ENCODE measurements around the gene UBE2G1. TPM values are rescaled to one million over a fixed set of nuclear protein-coding genes. Genes with fewer than 3 reads are reported as not detected.

The UBE2G1 gene
- polyA plus RNA-seq, 1 experiment, result 23.1 TPM

DNA sequence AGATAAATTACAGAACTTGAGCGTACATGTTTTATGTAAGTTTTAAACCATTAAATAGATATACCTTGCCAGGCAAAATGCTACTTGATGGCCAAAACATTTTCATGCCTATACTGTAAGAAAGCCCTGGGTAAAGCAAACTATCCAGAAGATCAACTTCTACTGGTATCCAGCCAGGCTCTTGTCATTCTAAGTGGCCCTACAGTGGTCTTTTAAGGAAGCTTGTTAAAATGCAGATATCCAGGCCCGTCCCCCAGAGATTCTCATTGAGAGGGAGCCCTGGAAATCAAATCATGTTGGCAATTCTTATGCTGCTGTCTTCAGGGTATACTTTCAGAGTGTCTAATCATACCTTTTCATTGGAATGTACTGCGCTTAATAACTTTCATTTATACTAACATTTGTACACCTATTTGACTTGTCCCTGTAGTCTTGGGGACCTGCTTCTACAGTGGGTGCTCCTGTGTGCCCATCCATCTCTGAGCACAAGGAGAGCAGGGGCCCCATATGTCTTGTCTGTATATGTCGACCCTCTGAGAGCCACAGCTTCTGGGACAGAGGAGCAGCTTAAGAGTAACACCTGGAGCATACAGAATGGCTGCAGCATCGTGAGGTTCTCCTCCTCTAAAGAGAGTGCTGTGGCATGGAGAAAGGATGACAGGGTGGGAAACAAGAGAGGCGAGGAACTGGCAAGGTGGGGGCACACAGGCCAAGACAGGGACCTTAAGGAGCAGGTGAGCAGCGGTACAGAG, 59.1 kb downstream of the UBE2G1 start:
- TF ChIP-seq, protein P1, sequence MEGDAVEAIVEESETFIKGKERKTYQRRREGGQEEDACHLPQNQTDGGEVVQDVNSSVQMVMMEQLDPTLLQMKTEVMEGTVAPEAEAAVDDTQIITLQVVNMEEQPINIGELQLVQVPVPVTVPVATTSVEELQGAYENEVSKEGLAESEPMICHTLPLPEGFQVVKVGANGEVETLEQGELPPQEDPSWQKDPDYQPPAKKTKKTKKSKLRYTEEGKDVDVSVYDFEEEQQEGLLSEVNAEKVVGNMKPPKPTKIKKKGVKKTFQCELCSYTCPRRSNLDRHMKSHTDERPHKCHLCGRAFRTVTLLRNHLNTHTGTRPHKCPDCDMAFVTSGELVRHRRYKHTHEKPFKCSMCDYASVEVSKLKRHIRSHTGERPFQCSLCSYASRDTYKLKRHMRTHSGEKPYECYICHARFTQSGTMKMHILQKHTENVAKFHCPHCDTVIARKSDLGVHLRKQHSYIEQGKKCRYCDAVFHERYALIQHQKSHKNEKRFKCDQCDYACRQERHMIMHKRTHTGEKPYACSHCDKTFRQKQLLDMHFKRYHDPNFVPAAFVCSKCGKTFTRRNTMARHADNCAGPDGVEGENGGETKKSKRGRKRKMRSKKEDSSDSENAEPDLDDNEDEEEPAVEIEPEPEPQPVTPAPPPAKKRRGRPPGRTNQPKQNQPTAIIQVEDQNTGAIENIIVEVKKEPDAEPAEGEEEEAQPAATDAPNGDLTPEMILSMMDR (IDR thresholded peaks at IDR 0.05; ENCODE audit: insufficient read depth, low read depth, low read length), result no peak
- no peak for DNase-seq (ENCODE audit: low read depth)
- CTCF ChIA-PET, result interaction anchor here (1.4 to 1.8 kb wide), 2 partner anchors 9 to 92 kb away, joined by 5 read pairs; no protein-coding TSS in a partner anchor
- POLR2A ChIA-PET, result no interaction called here
- no peaks in the 10 kb centered on the region for H3K27me3 ChIP-seq (ENCODE audit: control insufficient read depth, insufficient read depth, low read length)
- no peaks in the 10 kb centered on the region; the same call in 1 of the 2 replicates for H3K36me3 ChIP-seq (ENCODE audit: control insufficient read depth, insufficient read depth, low read length)
- no peak overlapping the region for H3K4me3 ChIP-seq (ENCODE audit: low read depth, low read length)

DNA sequence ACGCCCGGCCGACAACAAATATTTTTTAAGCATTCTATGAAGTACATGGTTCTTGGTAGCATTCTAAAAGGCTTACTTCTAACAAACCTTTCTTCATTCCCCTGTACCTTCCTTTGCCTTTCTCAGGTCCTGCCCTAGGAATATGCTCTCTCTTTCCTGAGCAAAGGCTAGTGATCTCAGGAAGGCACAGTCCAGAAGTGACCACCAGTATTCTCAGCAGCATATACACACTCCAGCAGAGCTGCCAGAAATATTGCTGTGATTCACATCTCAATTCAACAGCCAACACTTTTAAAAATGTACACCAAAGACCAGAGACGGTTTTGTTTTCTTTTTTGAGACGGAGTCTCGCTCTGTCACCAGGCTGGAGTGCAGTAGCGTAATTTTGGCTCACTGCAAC, 61.3 kb downstream of the UBE2G1 start:
- TF ChIP-seq, protein P1 (IDR thresholded peaks at IDR 0.05; ENCODE audit: insufficient read depth, low read depth, low read length), result no peak
- POLR2A ChIA-PET, result no interaction called here
- no peak for DNase-seq (ENCODE audit: low read depth)
- CTCF ChIA-PET, result interaction anchor here (2.0 to 2.8 kb wide), 4 partner anchors 11 to 89 kb away, joined by 8 to 21 read pairs (median 12); no protein-coding TSS in a partner anchor
- Histone ChIP-seq H3K4me3 (ENCODE audit: low read depth, low read length) (no peak overlapping the region), H3K27me3 (ENCODE audit: control insufficient read depth, insufficient read depth, low read length) (no peaks in the 10 kb centered on the region), H3K36me3 (ENCODE audit: control insufficient read depth, insufficient read depth, low read length) (peaks cover 1% of the 10 kb centered on the region; the same call in 1 of the 2 replicates)

DNA sequence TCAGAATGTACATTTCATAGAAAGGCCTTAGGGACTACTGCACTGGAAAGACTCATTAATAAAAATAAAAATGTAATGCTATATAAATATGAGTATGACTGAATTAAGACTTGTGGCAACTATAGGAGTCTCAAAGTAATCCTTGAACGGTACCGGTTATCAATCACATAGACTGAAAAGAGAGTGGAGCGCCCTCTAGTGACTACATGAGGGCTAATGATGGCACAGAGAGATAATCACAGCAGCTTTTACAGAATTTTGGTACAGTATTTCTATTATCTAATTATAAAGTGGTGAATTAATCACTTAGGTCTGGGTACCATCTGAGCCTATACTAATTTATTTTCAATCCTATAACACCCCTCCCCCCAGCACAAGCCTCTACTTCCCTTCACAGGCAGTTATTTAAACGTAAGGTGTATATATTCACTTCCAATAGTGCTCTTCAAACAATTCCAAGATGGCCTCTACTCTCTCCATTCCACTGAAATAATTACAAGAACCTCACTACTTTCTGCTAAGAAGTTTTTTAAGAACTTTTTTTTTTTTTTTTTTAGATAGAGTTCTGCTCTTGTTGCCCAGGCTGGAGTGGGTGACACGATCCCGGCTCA, 62.0 kb downstream of the UBE2G1 start:
- ChIA-PET POLR2A (interaction anchor here (0.6 kb wide), 1 partner anchor 34 kb away, joined by 5 read pairs; no protein-coding TSS in a partner anchor), CTCF (interaction anchor here (0.6 to 2.8 kb wide), 17 partner anchors 10 to 89 kb away, joined by 3 to 21 read pairs (median 4); no protein-coding TSS in a partner anchor)
- no peak for DNase-seq (ENCODE audit: low read depth)
- Histone ChIP-seq H3K36me3 (ENCODE audit: control insufficient read depth, insufficient read depth, low read length) (peaks cover 1% of the 10 kb centered on the region; the same call in 1 of the 2 replicates), H3K27me3 (ENCODE audit: control insufficient read depth, insufficient read depth, low read length) (no peaks in the 10 kb centered on the region), H3K4me3 (ENCODE audit: low read depth, low read length) (no peak overlapping the region)
- TF ChIP-seq, protein P1 (IDR thresholded peaks at IDR 0.05; ENCODE audit: insufficient read depth, low read depth, low read length), result peak; percentile 80

DNA sequence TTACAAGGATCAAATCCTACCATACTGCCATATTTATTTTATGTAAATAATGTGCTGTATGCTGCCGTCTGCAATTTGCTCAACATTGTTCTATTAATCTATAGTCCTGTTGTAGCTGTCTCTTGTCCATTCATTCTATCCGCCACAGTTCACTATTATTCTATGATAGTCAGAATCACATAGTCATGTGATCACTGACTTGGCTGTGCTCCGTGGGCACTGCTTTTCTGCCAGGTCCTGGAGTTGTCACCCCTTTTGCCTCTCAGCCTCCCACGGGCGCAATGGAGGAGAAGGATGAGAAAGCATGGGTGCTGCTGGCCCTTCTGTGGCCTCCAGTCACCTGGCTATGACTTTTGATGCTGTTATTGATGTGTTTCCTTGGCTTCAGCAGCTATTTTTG, 65.4 kb downstream of the UBE2G1 start:
- TF ChIP-seq, protein P1 (IDR thresholded peaks at IDR 0.05; ENCODE audit: insufficient read depth, low read depth, low read length), result no peak
- ChIA-PET POLR2A (no interaction called here), CTCF (no interaction called here)

DNA sequence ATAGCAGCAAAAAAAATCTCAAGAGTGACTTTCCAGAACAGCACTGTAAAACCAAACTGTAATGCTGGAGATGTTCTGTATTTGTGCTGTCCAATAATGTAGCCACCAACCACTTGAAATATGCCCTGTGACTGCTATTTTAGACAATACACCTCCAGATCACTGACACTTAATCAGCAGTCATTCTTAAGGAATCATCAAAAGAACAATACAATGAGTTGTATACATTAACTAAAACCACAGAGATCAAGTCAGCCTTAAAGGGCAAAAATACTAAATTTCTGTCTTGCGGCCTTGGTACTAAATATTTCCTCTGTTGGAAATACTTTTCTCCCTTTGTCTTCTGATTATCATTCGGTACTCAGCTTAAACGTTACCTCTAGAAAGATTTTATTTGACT, 69.1 kb downstream of the UBE2G1 start:
- DNase-seq (ENCODE audit: low read depth), result no peak

More for the DNA sequence above, 65.4 kb downstream of the UBE2G1 start:
- no peak for DNase-seq (ENCODE audit: low read depth)
- Histone ChIP-seq H3K4me3 (ENCODE audit: low read depth, low read length) (no peak overlapping the region), H3K27me3 (ENCODE audit: control insufficient read depth, insufficient read depth, low read length) (no peaks in the 10 kb centered on the region), H3K36me3 (ENCODE audit: control insufficient read depth, insufficient read depth, low read length) (peaks cover 1% of the 10 kb centered on the region; the same call in 1 of the 2 replicates)

More for the DNA sequence above, 69.1 kb downstream of the UBE2G1 start:
- ChIA-PET POLR2A (no interaction called here), CTCF (interaction anchor here (0.8 to 1.4 kb wide), 2 partner anchors 9 to 32 kb away, joined by 3 to 5 read pairs; no protein-coding TSS in a partner anchor)
- TF ChIP-seq, protein P1 (IDR thresholded peaks at IDR 0.05; ENCODE audit: insufficient read depth, low read depth, low read length), result no peak
- Histone ChIP-seq H3K4me3 (ENCODE audit: low read depth, low read length) (no peak overlapping the region), H3K27me3 (ENCODE audit: control insufficient read depth, insufficient read depth, low read length) (no peaks in the 10 kb centered on the region), H3K36me3 (ENCODE audit: control insufficient read depth, insufficient read depth, low read length) (peaks cover 3% of the 10 kb centered on the region; the same call in 1 of the 2 replicates)

Data from BJ (cell line).